OCI-LY7 (cell line): Measurements from ENCODE around the gene SIN3B. TPM values are rescaled to one million over a fixed set of nuclear protein-coding genes. Genes with fewer than 3 reads are reported as not detected.

Experiments used
- BruUV-seq: library from RNA; stranded (reverse); fragments of 400-500 nt; replicated peaks from 2 replicates; lab custom pipeline; 2021; lab: Mats Ljungman, UMichigan
- CTCF ChIA-PET: fragments of 300-600 bp; sonication (Branson Sonifier 250); formaldehyde crosslinking; loops from one replicate; lab custom pipeline; 2022; ENCODE audit warnings: antibody characterized with exemption; ENCODE audit not compliant: unreplicated experiment; lab: Charles Lee
- POLR2A ChIA-PET: fragments of 300-600 bp; sonication (Branson Sonifier 250); formaldehyde crosslinking; loops from one replicate; lab custom pipeline; 2022; ENCODE audit warnings: antibody characterized with exemption; lab: Charles Lee
- DNase-seq: peaks from one replicate; pipeline ENCODE4 v3.0.0-alpha.2; 2015; ENCODE audit warnings: low spot score
- H2AFZ ChIP-seq: fragments of 200-600 bp; sonication (generic), shearing (Covaris generic); 2 replicates; pipeline ENCODE4 v1.6.1; 2014; ENCODE audit warnings: mild to moderate bottlenecking, antibody characterized with exemption, low read length, moderate library complexity
- H3K27ac ChIP-seq: fragments of 200-600 bp; sonication (generic); 2 replicates; pipeline ENCODE4 v1.5.1; 2014; ENCODE audit warnings: mixed run types, low read depth, mild to moderate bottlenecking, moderate library complexity, low read length, inconsistent platforms; ENCODE audit not compliant: poor library complexity, severe bottlenecking
- H3K36me3 ChIP-seq: fragments of 200-600 bp; sonication (generic); 2 replicates; pipeline ENCODE4 v1.6.1; 2014; ENCODE audit warnings: mild to moderate bottlenecking, antibody characterized with exemption, low read length, moderate library complexity, mixed read lengths; ENCODE audit not compliant: insufficient read depth
- H3K4me1 ChIP-seq: fragments of 200-600 bp; sonication (generic); 2 replicates; pipeline ENCODE4 v1.5.1; 2014; ENCODE audit warnings: mild to moderate bottlenecking, low read length; ENCODE audit not compliant: insufficient read depth, poor library complexity, severe bottlenecking
- H3K4me2 ChIP-seq: fragments of 200-600 bp; sonication (generic); 2 replicates; pipeline ENCODE4 v1.6.1; 2014; ENCODE audit warnings: mild to moderate bottlenecking, low read length
- H3K4me3 ChIP-seq: fragments of 200-600 bp; sonication (generic); 2 replicates; pipeline ENCODE4 v1.5.1; 2014; ENCODE audit warnings: mild to moderate bottlenecking, low read depth, low read length; ENCODE audit not compliant: poor library complexity, severe bottlenecking
- H3K79me2 ChIP-seq: fragments of 200-600 bp; sonication (generic); 2 replicates; pipeline ENCODE4 v1.6.1; 2016; ENCODE audit warnings: low read depth, mild to moderate bottlenecking, low read length, moderate library complexity, mixed read lengths; ENCODE audit not compliant: insufficient read depth
- H3K9me2 ChIP-seq: fragments of 200-600 bp; sonication (generic); 2 replicates; pipeline ENCODE4 v1.6.1; 2016; ENCODE audit warnings: mild to moderate bottlenecking, low read length, mixed read lengths; ENCODE audit not compliant: insufficient read depth
- H3K9me3 ChIP-seq: fragments of 200-600 bp; sonication (generic); 2 replicates; pipeline ENCODE4 v1.6.1; 2014; ENCODE audit warnings: mild to moderate bottlenecking, mixed run types, low read length, mixed read lengths
- H4K20me1 ChIP-seq: fragments of 200-600 bp; sonication (generic); 2 replicates; pipeline ENCODE4 v1.6.1; 2014; ENCODE audit warnings: mild to moderate bottlenecking, antibody characterized with exemption, low read length, moderate library complexity, mixed read lengths; ENCODE audit not compliant: insufficient read depth
- CTCF ChIP-seq: fragments of 200-600 bp; sonication (generic); conservative IDR thresholded peaks from 2 replicates; pipeline ENCODE4 v1.5.1; 2014; ENCODE audit warnings: mild to moderate bottlenecking, antibody characterized with exemption, low read length, moderate library complexity, mixed read lengths
- EZH2phosphoT487 ChIP-seq: fragments of 200-600 bp; sonication (generic); IDR thresholded peaks from 2 replicates; pipeline ENCODE4 v1.6.1; 2018; ENCODE audit warnings: low read depth, borderline replicate concordance, mild to moderate bottlenecking, mixed run types, antibody characterized with exemption, low read length, moderate library complexity, mixed read lengths
- intact Hi-C: fragments of 100-400 bp; cut with micrococcal nuclease; formaldehyde crosslinking; loops from one replicate; pipeline ENCODE4 v1.10.0; 2022; ENCODE audit not compliant: unreplicated experiment
- total RNA-seq, 2 experiments: library from RNA; depleted of rRNA in 1 of 2; stranded (reverse); fragments of >200 nt in 1 of 2; shearing (Covaris generic) in 1 of 2; gene quantifications; 2 replicates each; pipeline ENCODE4 v1.2.3, GENCODE V29; 2014 to 2022

The SIN3B gene
- total RNA-seq, 2 experiments from 2014 or later, result 19.4 to 45.4 TPM

GRCh38 chr19:16903347-16903746, 74.1 kb downstream of the SIN3B start:
- Histone ChIP-seq H3K9me3 (no peaks in the 10 kb centered on the region), H2AFZ (no peak overlapping the region), H3K4me2 (no peak overlapping the region), H3K27ac (no peak overlapping the region), H3K36me3 (no peaks in the 10 kb centered on the region), H4K20me1 (no peaks in the 10 kb centered on the region), H3K79me2 (no peaks in the 10 kb centered on the region), H3K9me2 (no peaks in the 10 kb centered on the region), H3K4me1 (peaks cover 9% of the 10 kb centered on the region), H3K4me3 (no peak overlapping the region)
- TF ChIP-seq CTCF, result no peak
- no peak for TF ChIP-seq EZH2phosphoT487
- intact Hi-C loops, result no loop called here
- POLR2A ChIA-PET, result interaction anchor here (0.6 kb wide), 1 partner anchor 163 kb away, joined by 4 read pairs; no protein-coding TSS in a partner anchor
- no TSS peak for BruUV-seq
- DNase-seq, result no peak
- CTCF ChIA-PET, result no interaction called here

GRCh38 chr19:16904599-16904998, 75.4 kb downstream of the SIN3B start:
- ChIA-PET CTCF (no interaction called here), POLR2A (no interaction called here)
- TF ChIP-seq CTCF (no peak), EZH2phosphoT487 (no peak)
- Histone ChIP-seq H3K79me2 (no peaks in the 10 kb centered on the region), H3K9me2 (no peaks in the 10 kb centered on the region), H3K9me3 (no peaks in the 10 kb centered on the region), H3K36me3 (no peaks in the 10 kb centered on the region), H3K4me3 (no peak overlapping the region), H4K20me1 (no peaks in the 10 kb centered on the region), H2AFZ (no peak overlapping the region), H3K4me1 (peaks cover 5% of the 10 kb centered on the region), H3K4me2 (no peak overlapping the region), H3K27ac (no peak overlapping the region)
- DNase-seq, result no peak
- no TSS peak for BruUV-seq
- intact Hi-C loops, result no loop called here

- Histone ChIP-seq H4K20me1 (no peaks in the 10 kb centered on the region), H3K4me1 (no peaks in the 10 kb centered on the region), H2AFZ (no peak overlapping the region), H3K27ac (no peak overlapping the region), H3K9me3 (peaks cover 7% of the 10 kb centered on the region), H3K36me3 (no peaks in the 10 kb centered on the region), H3K79me2 (no peaks in the 10 kb centered on the region), H3K4me2 (no peak overlapping the region), H3K9me2 (no peaks in the 10 kb centered on the region), H3K4me3 (no peak overlapping the region)
- intact Hi-C loops, result no loop called here
- ChIA-PET CTCF (interaction anchor here (0.6 kb wide), 1 partner anchor 309 kb away, joined by 3 read pairs; no protein-coding TSS in a partner anchor), POLR2A (no interaction called here)
- no TSS peak for BruUV-seq
- TF ChIP-seq CTCF, result no peak
- TF ChIP-seq EZH2phosphoT487, result no peak
- no peak for DNase-seq
Observed at GRCh38 chr19:16908759-16909158, 79.6 kb downstream of the SIN3B start.
